AG20443 (cell line): ENCODE data around the gene LMAN2.

ENCODE experiments used
- DNase-seq: peaks from one replicate; pipeline ENCODE4 v3.0.0; 2012; ENCODE audit warnings: low spot score, mixed read lengths

Gene LMAN2

GRCh38 chr5:177327539-177328522, 23.6 kb downstream of the LMAN2 start:
- DNase-seq: peak; percentile 63

- no peak for DNase-seq
These were observed 25.5 kb downstream of the LMAN2 start for GRCh38 chr5:177325868-177326381.

- DNase-seq: no peak
These were observed 30.6 kb downstream of the LMAN2 start for GRCh38 chr5:177320879-177321278.

GRCh38 chr5:177319913-177320588, 31.4 kb downstream of the LMAN2 start:
- DNase-seq: no peak

GRCh38 chr5:177317959-177318377, 33.5 kb downstream of the LMAN2 start:
- peak; percentile 84 for DNase-seq

- DNase-seq: no peak
These were observed 35.5 kb downstream of the LMAN2 start for GRCh38 chr5:177316005-177316404.

- no peak for DNase-seq
These were observed 36.1 kb downstream of the LMAN2 start for GRCh38 chr5:177315411-177315810.

GRCh38 chr5:177314376-177315342, 36.8 kb downstream of the LMAN2 start:
- DNase-seq: no peak

- no peak for DNase-seq
These were observed 37.8 kb downstream of the LMAN2 start for GRCh38 chr5:177313561-177314259.

- DNase-seq: no peak
These were observed 38.8 kb downstream of the LMAN2 start for GRCh38 chr5:177312649-177313181.

- peak; percentile 98 for DNase-seq
These were observed 39.5 kb downstream of the LMAN2 start, which contains the start of gene MXD3 for GRCh38 chr5:177311723-177312648. TSS of gene MXD3 (minus strand) at chr5:177311898. CDS start at chr5:177311830, 68 bp downstream.

GRCh38 chr5:177311392-177311722, 40.1 kb downstream of the LMAN2 start:
- peak; percentile 50 for DNase-seq

GRCh38 chr5:177310757-177311391, 40.6 kb downstream of the LMAN2 start:
- no peak for DNase-seq

GRCh38 chr5:177310332-177310731, 41.1 kb downstream of the LMAN2 start:
- DNase-seq: no peak

- peak; percentile 74 for DNase-seq
These were observed 41.9 kb downstream of the LMAN2 start for GRCh38 chr5:177309351-177310191.

- no peak for DNase-seq
These were observed 42.7 kb downstream of the LMAN2 start for GRCh38 chr5:177308740-177309139.

GRCh38 chr5:177307544-177308363, 43.7 kb downstream of the LMAN2 start:
- DNase-seq: no peak
